Muscle of back (tissue), 11 donors: ENCODE data around the gene TPCN2. TPM values are rescaled to one million over a fixed set of nuclear protein-coding genes. Genes with fewer than 3 reads are reported as not detected.
"Not testable (repeated sequence)": the region's sequence is repeated elsewhere in the genome, so short reads cannot be mapped to it uniquely, and the experiment has no call there.

Source experiments
- DNase-seq, 3 donors: peaks; one replicate each; pipeline versions ENCODE4 v3.0.0 to v3.0.0-alpha.2; 2013
- polyA plus RNA-seq, 10 donors: library from polyadenylated mRNA; unstranded; fragments of 120-200 nt; gene quantifications; one replicate each; pipeline ENCODE4 v1.2.1, GENCODE V29; 2013; ENCODE audit not compliant: insufficient read length in 10 of 10

Gene TPCN2
- polyA plus RNA-seq, 10 donors, result 5.8 to 10.4 (median 7.7) TPM

- DNase-seq, result no peak
Observed at GRCh38 chr11:69127884-69128283, 79.2 kb downstream of the TPCN2 start.

GRCh38 chr11:69129053-69129452 is 80.3 kb downstream of the TPCN2 start:
- DNase-seq, result no peak

GRCh38 chr11:69129647-69130046 is 80.9 kb downstream of the TPCN2 start:
- no peak for DNase-seq

GRCh38 chr11:69130654-69131053 is 81.9 kb downstream of the TPCN2 start:
- DNase-seq, result no peak

DNA sequence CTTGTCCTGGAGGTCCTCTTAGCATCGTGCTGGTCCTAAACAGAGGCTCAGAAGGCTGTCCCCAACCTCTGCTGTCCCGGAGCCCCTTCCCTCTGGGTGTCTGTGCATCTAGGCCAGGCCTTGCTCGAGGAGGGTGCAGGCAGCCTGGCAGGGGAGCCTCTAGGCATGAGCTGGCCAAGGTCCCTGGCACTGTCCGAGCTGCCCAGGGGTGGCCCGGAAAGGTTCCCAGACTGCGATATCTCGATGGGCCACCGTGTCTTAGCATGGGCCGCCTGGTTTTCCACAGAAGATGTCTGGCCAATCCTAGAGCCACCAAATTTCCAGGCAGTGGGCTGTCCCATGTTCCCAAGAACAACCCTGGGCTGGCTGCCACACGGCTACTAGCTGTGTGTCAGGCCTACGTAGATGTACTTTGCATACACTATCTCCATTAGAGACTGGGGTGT is 82.4 kb downstream of the TPCN2 start:
- DNase-seq, result peak in 1 of 3 donors; percentile 69

DNA sequence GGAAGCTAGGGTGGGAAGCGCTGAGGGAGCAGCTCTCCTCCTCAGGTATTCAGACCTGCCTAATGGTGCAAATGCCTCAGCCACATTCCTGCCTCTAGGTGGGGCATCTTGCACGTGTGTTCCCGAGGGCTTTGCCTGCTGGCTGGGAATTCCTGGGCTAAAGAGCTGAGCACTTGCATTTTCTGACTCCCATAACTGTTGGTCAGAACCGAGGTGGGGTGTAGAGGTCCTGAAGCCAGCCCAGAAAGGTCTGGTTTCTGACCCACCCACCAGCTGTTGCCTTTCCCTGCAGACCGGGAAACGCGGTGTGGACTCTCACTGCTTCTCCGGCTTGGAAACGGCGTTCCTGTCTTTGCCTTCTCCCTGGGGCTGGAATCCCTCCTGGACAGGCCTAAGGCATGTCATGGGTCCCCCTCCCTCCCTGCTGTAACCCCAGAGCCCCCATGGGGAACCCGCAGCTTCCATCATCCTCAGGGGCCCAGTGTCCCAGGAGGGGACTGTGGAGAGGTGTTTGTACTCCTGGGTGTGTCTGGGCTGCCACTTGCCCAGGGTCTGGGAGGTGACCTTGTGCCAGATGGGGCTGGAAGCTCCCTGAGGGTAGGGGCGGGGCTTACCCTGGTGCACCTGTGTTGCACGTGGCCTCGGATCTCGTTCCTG is 83.0 kb downstream of the TPCN2 start:
- DNase-seq, result peak; percentile 59 to 77 (median 64)

GRCh38 chr11:69132301-69132670 is 83.6 kb downstream of the TPCN2 start:
- no peak for DNase-seq

GRCh38 chr11:69133251-69133650 is 84.5 kb downstream of the TPCN2 start:
- DNase-seq, result no peak

- not testable (repeated sequence) for DNase-seq
Observed at GRCh38 chr11:69134182-69134581, 85.5 kb downstream of the TPCN2 start.

GRCh38 chr11:69134957-69135356 is 86.2 kb downstream of the TPCN2 start:
- no peak for DNase-seq

DNA sequence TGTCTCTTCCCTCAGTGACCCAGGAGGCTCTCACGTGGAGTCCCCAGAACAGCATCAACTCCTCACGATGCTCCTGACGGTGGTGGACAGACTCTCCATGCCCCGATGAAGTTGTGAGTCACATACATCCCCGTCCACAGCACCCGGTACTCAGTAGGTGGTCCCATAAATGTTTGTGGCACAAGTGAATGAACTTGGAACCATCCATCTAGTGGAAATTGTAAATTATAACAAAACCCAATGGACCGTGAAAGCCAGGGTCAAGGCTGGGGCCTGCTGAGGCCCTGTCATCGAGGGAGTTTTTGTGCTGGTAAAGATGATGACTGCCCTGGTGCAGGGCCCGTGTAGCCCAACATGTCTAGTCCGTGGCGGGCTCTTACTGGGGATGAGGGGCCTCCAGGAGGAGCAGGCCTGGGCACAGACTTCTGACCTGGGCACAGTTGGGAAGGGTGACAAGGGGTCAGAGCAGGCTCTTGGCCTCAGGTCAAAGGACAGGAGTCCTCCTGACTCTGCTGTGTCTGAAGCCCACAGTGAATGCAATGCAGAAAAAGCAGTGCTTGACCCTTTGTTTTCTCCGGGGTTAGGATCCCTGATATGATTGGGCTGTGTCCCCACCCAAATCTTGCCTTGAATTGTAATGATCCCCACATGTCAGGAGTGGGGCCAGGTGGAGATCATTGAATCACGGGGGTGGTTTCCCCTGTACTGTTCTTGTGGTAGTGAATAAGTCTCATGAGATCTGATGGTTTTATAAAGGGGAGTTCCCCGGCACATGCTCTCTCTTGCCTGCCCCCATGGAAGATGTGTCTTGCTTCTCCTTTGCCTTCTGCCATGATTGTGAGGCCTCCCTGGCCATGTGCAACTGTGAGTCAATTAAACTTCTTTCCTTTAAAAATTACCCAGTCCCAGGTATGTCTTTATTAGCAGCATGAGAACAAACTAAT is 87.0 kb downstream of the TPCN2 start:
- no peak for DNase-seq

DNA sequence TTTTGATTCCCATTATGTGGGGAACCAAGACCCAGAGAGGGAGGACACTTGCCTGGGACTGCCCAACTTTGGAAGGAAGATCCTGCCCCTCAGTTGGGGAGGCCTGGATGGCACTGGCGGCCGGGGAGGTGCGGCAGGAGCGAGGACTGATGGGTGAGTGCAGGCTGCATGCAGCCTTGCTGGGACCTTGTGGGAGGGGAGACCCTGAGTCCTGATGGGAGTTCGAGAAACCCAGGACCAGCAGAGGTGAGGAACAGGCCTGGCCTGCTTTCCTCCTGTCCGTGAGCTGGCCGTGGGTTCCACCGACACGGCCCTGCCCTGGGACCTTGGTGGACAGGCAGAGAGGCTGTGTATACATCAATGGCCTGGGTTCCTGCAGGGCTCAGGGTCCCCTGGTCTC is 87.7 kb downstream of the TPCN2 start:
- DNase-seq, result no peak

DNA sequence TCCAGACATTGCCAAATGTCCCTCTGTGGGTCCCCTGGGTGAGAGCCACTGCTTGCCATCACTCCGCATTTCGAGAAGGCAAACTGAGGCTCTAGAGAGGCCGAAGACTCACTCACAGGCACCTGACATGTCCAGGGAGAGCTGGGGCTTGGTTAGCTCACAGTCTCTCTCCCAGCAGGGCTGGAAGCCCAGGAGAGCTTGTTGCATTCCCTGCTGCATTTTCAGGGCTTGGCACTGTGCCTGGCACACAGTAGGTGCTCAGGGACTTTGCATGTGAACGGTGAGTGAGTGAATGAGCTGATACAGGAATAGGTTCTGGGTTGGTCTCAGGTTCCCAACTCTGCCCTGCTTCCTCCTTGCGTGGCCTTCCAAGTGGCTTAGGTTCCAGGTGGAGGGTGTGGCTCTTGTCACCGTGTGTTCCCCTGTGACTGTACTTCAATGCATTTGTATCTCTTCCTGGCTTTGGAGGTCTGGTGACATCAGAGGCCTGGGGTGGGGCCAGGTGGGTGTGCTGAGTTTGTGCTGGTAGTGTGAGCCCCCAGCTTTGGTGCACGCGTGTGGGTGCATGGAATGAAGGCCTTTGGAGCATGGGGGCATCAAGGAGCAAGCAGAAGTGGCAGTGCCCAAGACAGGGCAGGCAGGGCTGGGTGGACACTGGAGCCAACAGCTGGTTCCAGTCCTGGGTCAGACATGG is 88.6 kb downstream of the TPCN2 start:
- DNase-seq, result no peak

DNA sequence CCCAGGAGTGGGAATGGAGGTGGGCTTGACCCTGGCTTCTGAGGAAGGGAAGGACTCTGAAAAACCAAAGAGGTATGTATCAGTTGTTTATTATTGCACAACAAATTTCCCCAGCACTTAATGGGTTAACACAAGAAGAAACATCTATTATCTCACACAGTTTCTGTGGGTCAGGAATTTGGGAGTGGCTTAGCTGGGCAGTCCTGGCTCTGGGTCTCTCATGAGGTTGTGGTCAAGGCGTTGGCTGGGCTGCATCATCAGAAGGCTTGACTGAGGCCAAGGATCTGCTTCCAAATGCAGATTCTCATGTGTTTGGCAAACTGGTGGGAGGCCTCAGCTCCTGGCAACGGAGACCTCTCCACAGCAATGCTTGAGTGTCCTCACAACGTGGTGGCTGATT is 89.5 kb downstream of the TPCN2 start:
- no peak for DNase-seq

- DNase-seq, result not testable (repeated sequence)
Observed at GRCh38 chr11:69140161-69140560, 91.4 kb downstream of the TPCN2 start.

GRCh38 chr11:69140635-69141034 is 91.9 kb downstream of the TPCN2 start:
- no peak for DNase-seq

DNA sequence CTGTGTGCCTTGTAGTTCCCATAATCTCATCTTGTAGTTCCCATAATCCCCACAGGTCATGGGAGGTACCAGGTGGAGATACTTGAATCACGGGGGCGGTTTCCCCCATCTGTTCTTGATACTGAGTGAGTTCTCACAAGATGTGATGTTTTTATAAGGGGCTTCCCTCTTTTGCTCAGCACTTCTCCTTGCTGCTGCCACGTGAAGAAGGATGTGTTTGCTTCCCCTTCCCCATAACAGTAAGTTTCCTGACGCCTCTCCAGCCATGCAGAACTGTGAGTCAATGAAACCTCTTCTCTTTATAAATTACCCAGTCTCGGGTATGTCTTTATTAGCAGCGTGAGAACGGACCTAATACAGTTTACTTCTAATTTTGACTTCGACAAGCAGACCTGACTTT is 93.0 kb downstream of the TPCN2 start:
- DNase-seq, result no peak

GRCh38 chr11:69142895-69143294 is 94.2 kb downstream of the TPCN2 start:
- DNase-seq, result no peak

DNA sequence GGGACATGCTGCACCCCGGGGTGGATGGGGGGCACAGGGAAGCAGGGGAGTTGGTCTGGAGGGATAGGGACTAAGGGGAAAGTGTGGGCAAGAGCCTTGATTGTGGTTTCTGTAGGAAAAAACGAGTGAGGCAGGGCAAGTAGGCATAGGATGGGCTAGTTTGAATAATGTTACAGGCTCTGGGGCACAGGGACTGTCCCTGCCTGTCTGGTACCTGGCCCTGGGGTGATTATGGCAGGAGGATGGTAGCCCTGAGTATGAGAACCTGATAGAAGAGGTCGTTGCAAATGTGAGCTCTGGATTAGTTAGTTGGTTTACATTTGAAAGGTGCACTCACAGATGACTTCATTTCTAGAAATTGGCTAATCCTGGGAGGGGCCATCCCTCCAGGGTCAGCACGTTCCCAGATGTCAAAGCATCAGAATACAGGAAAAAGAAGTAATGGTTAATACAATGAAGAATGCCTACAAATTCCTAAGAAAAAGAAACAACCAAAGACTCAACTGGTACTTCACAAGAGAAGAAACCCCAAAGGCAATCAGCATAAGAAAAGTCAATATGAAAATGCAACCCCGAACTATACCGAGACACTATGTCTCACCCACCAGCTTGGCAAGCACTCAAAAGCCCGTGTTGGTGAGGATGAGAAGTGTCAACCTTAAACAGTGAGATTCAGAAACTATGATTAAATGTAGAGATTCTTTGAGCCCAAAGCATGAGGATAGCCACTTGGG is 95.8 kb downstream of the TPCN2 start:
- DNase-seq, result no peak

GRCh38 chr11:69145050-69145380 is 96.3 kb downstream of the TPCN2 start:
- DNase-seq, result no peak

GRCh38 chr11:69148377-69148762 is 99.6 kb downstream of the TPCN2 start:
- no peak for DNase-seq

- no peak for DNase-seq
Observed at GRCh38 chr11:69148806-69149205, 100.1 kb downstream of the TPCN2 start.
